HepG2 (cell line): Measurements from ENCODE around the gene CARD16. TPM values are rescaled to one million over a fixed set of nuclear protein-coding genes. Genes with fewer than 3 reads are reported as not detected.

Experiments
- FOSL1 ChIP-seq: sonication (generic); formaldehyde crosslinking; IDR thresholded peaks from 2 replicates; pipeline ENCODE4 v1.9.0; 2021; ENCODE audit warnings: missing genetic modification reagents, borderline replicate concordance
- FOSL2 ChIP-seq: sonication (generic); formaldehyde crosslinking; IDR thresholded peaks from 2 replicates; pipeline ENCODE4 v1.4.0; 2020; ENCODE audit warnings: missing genetic modification reagents
- GATAD1 ChIP-seq: IDR thresholded peaks from 2 replicates; pipeline ENCODE4 v1.6.1; 2016; ENCODE audit warnings: missing genetic modification reagents, missing compliant biosample characterization
- HMG20A ChIP-seq: IDR thresholded peaks from 2 replicates; pipeline ENCODE4 v1.6.1; 2016; ENCODE audit warnings: borderline replicate concordance
- KLF16 ChIP-seq, 2 experiments: sonication (generic) in 1 of 2; formaldehyde crosslinking in 1 of 2; IDR thresholded peaks; 2 replicates each; pipeline versions ENCODE4 v1.6.1 to v1.8.0; 2016 to 2023; ENCODE audit warnings: missing genetic modification reagents in 2 of 2, missing compliant biosample characterization in 1 of 2
- MEIS1 ChIP-seq: sonication (generic); formaldehyde crosslinking; IDR thresholded peaks from 2 replicates; pipeline ENCODE4 v1.9.0; 2021; ENCODE audit warnings: mild to moderate bottlenecking, missing genetic modification reagents, moderate library complexity, borderline replicate concordance
- MIER3 ChIP-seq: IDR thresholded peaks from 2 replicates; pipeline ENCODE4 v1.6.1; 2016; ENCODE audit warnings: missing compliant biosample characterization, borderline replicate concordance
- SOX6 ChIP-seq, 2 experiments: fragments of 450-650 bp in 1 of 2; sonication (generic) in 1 of 2; formaldehyde crosslinking in 1 of 2; IDR thresholded peaks; 2 replicates each; pipeline versions ENCODE4 v1.4.0 to v1.6.1; 2017 to 2020; ENCODE audit warnings: antibody characterized with exemption in 1 of 2, mild to moderate bottlenecking in 1 of 2, missing genetic modification reagents in 1 of 2
- STAG1 ChIP-seq: sonication (generic); formaldehyde crosslinking; IDR thresholded peaks from 2 replicates; pipeline ENCODE4 v1.4.0; 2020; ENCODE audit warnings: missing genetic modification reagents
- TEAD3 ChIP-seq: optimal IDR thresholded peaks from 2 replicates; pipeline ENCODE3; 2016; ENCODE audit warnings: borderline replicate concordance
- THRA ChIP-seq: sonication (generic); formaldehyde crosslinking; IDR thresholded peaks from 2 replicates; pipeline ENCODE4 v1.4.0; 2020; ENCODE audit warnings: missing genetic modification reagents, borderline replicate concordance
- WIZ ChIP-seq: sonication (generic); formaldehyde crosslinking; IDR thresholded peaks from 2 replicates; pipeline ENCODE4 v1.5.1; 2020; ENCODE audit warnings: mild to moderate bottlenecking, missing genetic modification reagents
- ZFAT ChIP-seq: sonication (generic); formaldehyde crosslinking; conservative IDR thresholded peaks from 2 replicates; pipeline ENCODE4 v1.8.1; 2023; ENCODE audit warnings: missing genetic modification reagents, inconsistent platforms
- ZNF501 ChIP-seq: sonication (generic); formaldehyde crosslinking; IDR thresholded peaks from 2 replicates; pipeline ENCODE4 v1.5.1; 2020; ENCODE audit warnings: mild to moderate bottlenecking, moderate library complexity, missing genetic modification reagents
- ZNF510 ChIP-seq: sonication (generic); formaldehyde crosslinking; IDR thresholded peaks from 2 replicates; pipeline ENCODE4 v1.4.0; 2020; ENCODE audit warnings: low read depth, mild to moderate bottlenecking, missing genetic modification reagents
- ZNF567 ChIP-seq: sonication (generic); formaldehyde crosslinking; IDR thresholded peaks from 2 replicates; pipeline ENCODE4 v1.8.1; 2023; ENCODE audit warnings: mild to moderate bottlenecking, missing genetic modification reagents, borderline replicate concordance
- ZNF569 ChIP-seq: sonication (generic); formaldehyde crosslinking; IDR thresholded peaks from 2 replicates; pipeline ENCODE4 v1.5.0; 2020; ENCODE audit warnings: mild to moderate bottlenecking, missing genetic modification reagents, moderate library complexity, borderline replicate concordance
- ZNF609 ChIP-seq: sonication (generic); formaldehyde crosslinking; IDR thresholded peaks from 2 replicates; pipeline ENCODE4 v1.4.0; 2020; ENCODE audit warnings: mild to moderate bottlenecking, missing genetic modification reagents, borderline replicate concordance
- polyA plus RNA-seq, 8 experiments: library from polyadenylated mRNA; depleted of rRNA in 3 of 8; stranded (reverse) in 7 of 8; unstranded in 1 of 8; fragments of >200 nt; fragmentation: Illumina TruSeq in 4 of 8; extraction: Trizol in 4 of 8; gene quantifications; 2 replicates each; pipeline versions ENCODE4 v1.2.1 to v1.2.3, GENCODE V29; 2011 to 2016; ENCODE audit warnings: low read depth in 4 of 8, missing spikeins in 1 of 8, mixed read lengths in 1 of 8; ENCODE audit not compliant: insufficient read depth in 1 of 8
- total RNA-seq, 5 experiments: library from RNA; depleted of rRNA; stranded (reverse); fragments of >200 nt; fragmentation: Illumina TruSeq; extraction: Trizol; gene quantifications; 2 replicates each; pipeline ENCODE4 v1.2.3, GENCODE V29; 2016; ENCODE audit warnings: low read depth in 1 of 5
- TF ChIP-seq, protein P1 (sequence below): sonication (generic); formaldehyde crosslinking; IDR thresholded peaks from 2 replicates; pipeline ENCODE4 v1.4.0; 2020; ENCODE audit warnings: mild to moderate bottlenecking, missing genetic modification reagents
- TF ChIP-seq, protein P2 (sequence below): sonication (generic); formaldehyde crosslinking; IDR thresholded peaks from 2 replicates; pipeline ENCODE4 v1.8.0; 2022; ENCODE audit warnings: mild to moderate bottlenecking, missing genetic modification reagents, moderate library complexity

The CARD16 gene
- total and polyA plus RNA-seq, 2 of the 13 experiments (the other 11 are each of a cell fraction or from before 2014, with no cell fraction given): 0.34 TPM; not detected in 1

DNA sequence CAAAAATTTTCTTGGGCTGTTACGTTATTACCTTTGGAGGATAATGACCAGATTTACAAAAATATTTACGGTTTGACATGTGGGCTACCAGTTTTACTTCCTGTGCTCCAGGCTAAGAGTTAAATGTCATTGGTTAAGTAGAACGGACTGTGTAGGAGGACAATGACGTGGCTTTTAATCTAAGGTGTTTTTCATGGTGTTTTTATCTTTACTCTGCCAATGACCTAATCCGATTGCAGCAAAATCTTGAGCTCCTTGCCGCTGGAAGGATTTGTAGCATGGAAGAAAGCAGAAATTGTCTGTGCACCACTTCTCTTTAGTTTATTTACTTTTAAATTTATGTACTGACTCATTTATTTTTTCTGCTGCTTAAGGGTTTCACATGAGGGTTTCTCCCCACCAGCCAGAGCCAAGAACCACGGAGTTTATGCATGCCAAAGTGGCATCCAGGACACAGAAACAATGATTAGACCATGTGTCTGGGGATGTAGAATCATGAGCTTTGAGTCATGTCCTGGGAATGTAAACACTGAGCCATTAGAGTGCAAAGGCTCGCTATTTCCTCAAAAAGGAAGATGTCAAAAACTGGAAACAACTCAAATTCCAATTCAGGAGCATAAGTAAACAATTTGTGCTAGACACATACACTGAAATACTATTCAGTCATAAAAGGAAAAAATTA, 1.9 kb upstream of the CARD16 start (continued):
- TF ChIP-seq FOSL2 (peak; percentile 98), TEAD3 (CRISPR knock-in tag) (peak; percentile 100), MEIS1 (CRISPR knock-in tag) (peak; percentile 52; the same call in 1 of the 2 replicates), ZFAT (CRISPR knock-in tag) (0 out of 2 replicates have a peak, but pooled peaks have one; percentile 53), THRA (CRISPR knock-in tag) (peak; percentile 63; the same call in 1 of the 2 replicates), MIER3 (CRISPR knock-in tag) (peak; percentile 90; the same call in 1 of the 2 replicates), ZNF501 (CRISPR knock-in tag) (0 out of 2 replicates have a peak, but pooled peaks have one; percentile 29), STAG1 (CRISPR knock-in tag) (peak; percentile 31; the same call in 1 of the 2 replicates), KLF16 (CRISPR knock-in tag; IDR thresholded peaks at IDR 0.05) (peak in 1 of 2 experiments; percentile 81; a peak in 2 of 4 replicates), ZNF567 (CRISPR knock-in tag) (no peak), SOX6 (IDR thresholded peaks at IDR 0.05) (no peak), SOX6 (CRISPR knock-in tag; IDR thresholded peaks at IDR 0.05) (peak; percentile 95), ZNF609 (CRISPR knock-in tag) (peak; percentile 60; the same call in 1 of the 2 replicates), HMG20A (peak; percentile 94), WIZ (CRISPR knock-in tag) (peak; percentile 70; the same call in 1 of the 2 replicates), ZNF510 (CRISPR knock-in tag) (no peak), ZNF569 (CRISPR knock-in tag) (no peak), FOSL1 (CRISPR knock-in tag) (peak; percentile 93), GATAD1 (CRISPR knock-in tag) (0 out of 2 replicates have a peak, but pooled peaks have one; percentile 46)
- TF ChIP-seq, protein P1, sequence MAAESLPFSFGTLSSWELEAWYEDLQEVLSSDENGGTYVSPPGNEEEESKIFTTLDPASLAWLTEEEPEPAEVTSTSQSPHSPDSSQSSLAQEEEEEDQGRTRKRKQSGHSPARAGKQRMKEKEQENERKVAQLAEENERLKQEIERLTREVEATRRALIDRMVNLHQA (CRISPR knock-in tag): no peak
- TF ChIP-seq, protein P2, sequence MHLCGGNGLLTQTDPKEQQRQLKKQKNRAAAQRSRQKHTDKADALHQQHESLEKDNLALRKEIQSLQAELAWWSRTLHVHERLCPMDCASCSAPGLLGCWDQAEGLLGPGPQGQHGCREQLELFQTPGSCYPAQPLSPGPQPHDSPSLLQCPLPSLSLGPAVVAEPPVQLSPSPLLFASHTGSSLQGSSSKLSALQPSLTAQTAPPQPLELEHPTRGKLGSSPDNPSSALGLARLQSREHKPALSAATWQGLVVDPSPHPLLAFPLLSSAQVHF (CRISPR knock-in tag): 0 out of 2 replicates have a peak, but pooled peaks have one; percentile 34
